Ovary (tissue), 3 donors: ENCODE measurements around the gene PTHLH.

ENCODE experiments used
- CTCF ChIP-seq, 3 donors: fragments of 450-650 bp in 2 of 3; fragments of 200-600 bp in 1 of 3; IDR thresholded peaks; one replicate each; pipeline versions ENCODE4 v1.5.1 to v1.8.0; 2016 to 2022; ENCODE audit warnings: antibody characterized with exemption in 3 of 3, mild to moderate bottlenecking in 1 of 3
- EP300 ChIP-seq: sonication (generic); formaldehyde crosslinking; IDR thresholded peaks from one replicate; pipeline ENCODE4 v1.6.1; 2017; ENCODE audit warnings: antibody characterized with exemption
- POLR2A ChIP-seq: fragments of 450-650 bp; IDR thresholded peaks from one replicate; pipeline ENCODE4 v1.6.1; 2017; ENCODE audit warnings: antibody characterized with exemption, mild to moderate bottlenecking, moderate library complexity
- donor health status: DM: no; HTN: no; CAD: no.

- TF ChIP-seq POLR2A (no peak), CTCF (IDR thresholded peaks at IDR 0.05) (no peak), EP300 (no peak)
Observed at GRCh38 chr12:27984275-27984674, 11.7 kb upstream of the PTHLH start.
